ENCODE measurements around the gene VTI1A. TPM values are rescaled to one million over a fixed set of nuclear protein-coding genes. Genes with fewer than 3 reads are reported as not detected.

VTI1A gene
- total RNA-seq, 4 donors from 2014 or later: 27.0 to 61.3 (median 49.8) TPM

DNA sequence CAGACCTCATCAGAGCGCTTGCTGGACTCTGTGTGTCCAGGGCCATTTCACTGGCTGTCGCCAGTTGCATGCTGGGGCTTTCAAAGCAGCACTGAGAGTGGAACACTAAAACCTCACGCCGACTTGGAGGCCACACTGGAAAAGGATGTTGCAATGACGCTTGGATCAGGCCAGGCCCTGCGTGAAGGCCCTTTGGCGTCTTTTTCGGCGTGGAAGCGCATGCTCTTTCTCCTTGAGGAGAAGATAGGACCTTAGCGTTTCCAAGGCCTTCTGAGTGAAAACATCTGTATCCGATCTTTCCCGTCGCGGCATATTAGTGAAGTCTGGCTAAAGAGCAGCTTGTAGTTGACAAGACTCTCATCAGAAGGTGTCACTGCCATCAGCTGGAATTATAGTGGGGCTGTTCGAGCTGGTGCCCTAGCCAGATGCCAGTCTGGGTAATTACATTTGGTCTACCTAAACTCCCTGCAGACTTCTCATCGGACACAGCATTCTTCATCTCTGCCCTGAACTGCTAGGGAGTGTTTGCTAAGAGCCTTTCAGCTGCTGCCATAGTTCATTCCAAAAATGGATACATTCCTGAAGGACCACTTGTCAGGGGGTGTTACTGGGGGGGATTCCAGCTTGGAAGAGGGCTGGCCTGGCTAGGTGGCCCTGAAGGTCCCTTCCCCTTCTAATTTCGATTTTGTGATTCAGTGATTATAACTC, 335.3 kb downstream of the VTI1A start:
- Histone ChIP-seq H3K4me1 (peaks cover 0 to 12% (median 0%) of the 10 kb centered on the region in 3 donors), H3K27me3 (no peaks in the 10 kb centered on the region), H3K9me3 (no peaks in the 10 kb centered on the region), H3K36me3 (no peaks in the 10 kb centered on the region), H3K4me3 (no peak overlapping the region), H3K27ac (peak overlapping the region in 1 of 4 donors; percentile 37)
- 87 to 91% methylated on average over 16 to 18 of the region's 18 CpGs for WGBS, 2 donors
- DNase-seq: no peak
- intact Hi-C loops (cut with DNase I): no loop called here
- no peak for TF ChIP-seq POLR2A (IDR thresholded peaks at IDR 0.05)
- TF ChIP-seq, protein P1, sequence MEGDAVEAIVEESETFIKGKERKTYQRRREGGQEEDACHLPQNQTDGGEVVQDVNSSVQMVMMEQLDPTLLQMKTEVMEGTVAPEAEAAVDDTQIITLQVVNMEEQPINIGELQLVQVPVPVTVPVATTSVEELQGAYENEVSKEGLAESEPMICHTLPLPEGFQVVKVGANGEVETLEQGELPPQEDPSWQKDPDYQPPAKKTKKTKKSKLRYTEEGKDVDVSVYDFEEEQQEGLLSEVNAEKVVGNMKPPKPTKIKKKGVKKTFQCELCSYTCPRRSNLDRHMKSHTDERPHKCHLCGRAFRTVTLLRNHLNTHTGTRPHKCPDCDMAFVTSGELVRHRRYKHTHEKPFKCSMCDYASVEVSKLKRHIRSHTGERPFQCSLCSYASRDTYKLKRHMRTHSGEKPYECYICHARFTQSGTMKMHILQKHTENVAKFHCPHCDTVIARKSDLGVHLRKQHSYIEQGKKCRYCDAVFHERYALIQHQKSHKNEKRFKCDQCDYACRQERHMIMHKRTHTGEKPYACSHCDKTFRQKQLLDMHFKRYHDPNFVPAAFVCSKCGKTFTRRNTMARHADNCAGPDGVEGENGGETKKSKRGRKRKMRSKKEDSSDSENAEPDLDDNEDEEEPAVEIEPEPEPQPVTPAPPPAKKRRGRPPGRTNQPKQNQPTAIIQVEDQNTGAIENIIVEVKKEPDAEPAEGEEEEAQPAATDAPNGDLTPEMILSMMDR (IDR thresholded peaks at IDR 0.05): no peak

DNA sequence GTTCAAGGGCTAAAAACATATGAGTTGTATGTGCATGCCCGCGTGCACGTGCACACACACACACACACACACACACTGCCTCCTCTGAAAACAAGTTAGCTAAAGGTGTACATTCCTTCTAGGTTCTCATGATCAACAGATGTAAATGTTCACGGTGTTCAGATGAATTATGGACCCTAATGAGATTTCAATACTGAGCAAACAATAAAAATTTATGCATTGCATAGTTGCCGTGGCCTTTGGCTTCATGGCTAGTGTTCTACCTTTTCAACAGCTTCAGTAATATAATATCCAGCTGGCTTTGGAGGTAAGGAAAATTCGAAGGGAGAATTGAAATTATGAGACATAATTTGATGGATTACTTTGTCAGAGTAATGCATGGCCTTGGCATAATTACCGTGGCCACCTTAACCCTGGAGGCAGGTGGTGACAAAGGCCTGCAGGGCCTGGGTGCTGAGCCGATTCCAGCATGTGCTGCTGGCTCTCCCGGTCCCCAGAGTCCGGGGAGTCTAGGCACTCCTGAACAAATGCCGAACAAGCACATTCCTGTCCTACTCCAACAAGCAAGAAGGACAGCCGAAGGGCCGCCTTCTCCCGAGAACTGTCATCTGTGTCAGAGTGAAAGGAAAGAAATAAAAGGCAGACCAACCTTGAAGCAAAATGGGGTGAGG, 336.5 kb downstream of the VTI1A start:
- Histone ChIP-seq H3K4me1 (peaks cover 0 to 12% (median 0%) of the 10 kb centered on the region in 3 donors), H3K4me3 (no peak overlapping the region), H3K36me3 (no peaks in the 10 kb centered on the region), H3K27ac (peak overlapping the region in 1 of 4 donors; percentile 9), H3K9me3 (no peaks in the 10 kb centered on the region), H3K27me3 (no peaks in the 10 kb centered on the region)
- no peak for DNase-seq
- intact Hi-C loops (cut with DNase I): no loop called here
- WGBS, 2 donors: 48 to 53% methylated on average over 13 to 14 of the region's 14 CpGs
- TF ChIP-seq, protein P1 (IDR thresholded peaks at IDR 0.05): no peak
- TF ChIP-seq POLR2A (IDR thresholded peaks at IDR 0.05): no peak

DNA sequence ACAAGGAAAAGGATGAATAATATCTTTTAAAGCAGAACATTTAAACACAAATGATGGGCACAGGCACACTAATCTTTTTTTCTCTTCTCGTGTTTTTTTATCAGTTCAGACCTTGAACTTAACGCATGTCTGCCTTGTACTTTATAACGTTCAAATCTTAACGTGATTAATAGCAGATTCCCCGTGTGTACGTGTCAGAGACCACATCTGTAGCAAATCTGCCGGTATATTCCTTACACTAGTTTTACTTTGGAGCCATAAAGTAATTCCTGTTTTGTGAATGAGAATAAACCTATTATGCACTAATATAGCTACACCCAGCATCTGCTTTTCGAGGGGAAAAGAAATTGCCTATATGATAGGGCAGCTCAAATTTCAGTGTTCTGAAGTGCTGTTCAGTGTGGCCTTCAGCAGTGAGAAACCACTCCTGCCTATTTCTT, 337.0 kb downstream of the VTI1A start:
- 41 to 62% methylated on average over 8 of the region's 8 CpGs for WGBS, 2 donors
- no peaks in the 10 kb centered on the region for H3K9me3 ChIP-seq
- no peak for TF ChIP-seq POLR2A (IDR thresholded peaks at IDR 0.05)
- TF ChIP-seq, protein P1 (IDR thresholded peaks at IDR 0.05): no peak
- no peaks in the 10 kb centered on the region for H3K27me3 ChIP-seq
- no peak for DNase-seq
- H3K4me3 ChIP-seq: no peak overlapping the region
- intact Hi-C loops (cut with DNase I): no loop called here
- peaks cover 0 to 12% (median 0%) of the 10 kb centered on the region in 3 donors for H3K4me1 ChIP-seq
- no peaks in the 10 kb centered on the region for H3K36me3 ChIP-seq
- peak overlapping the region in 1 of 4 donors; percentile 9 for H3K27ac ChIP-seq

DNA sequence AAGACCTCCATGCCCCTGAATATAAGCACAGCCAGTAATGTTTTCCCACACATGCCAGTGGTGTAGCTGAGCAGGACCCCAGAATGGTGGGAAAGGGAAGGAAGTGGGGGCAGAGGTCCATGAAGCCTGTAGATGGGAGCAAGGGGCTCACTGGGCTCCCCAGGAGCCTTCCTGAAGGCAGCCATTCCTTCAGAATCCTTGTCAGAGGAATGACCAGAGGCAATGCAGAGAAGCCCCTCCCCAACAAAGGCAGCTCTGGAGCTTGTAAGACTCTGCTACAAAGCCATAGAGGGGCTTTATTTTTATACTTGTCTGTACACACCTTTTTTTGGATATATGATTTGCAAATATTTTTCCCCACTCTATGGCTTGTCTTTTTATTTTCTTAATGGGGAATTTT, 338.1 kb downstream of the VTI1A start:
- TF ChIP-seq, protein P1 (IDR thresholded peaks at IDR 0.05): no peak
- TF ChIP-seq POLR2A (IDR thresholded peaks at IDR 0.05): no peak
- Histone ChIP-seq H3K9me3 (no peaks in the 10 kb centered on the region), H3K4me1 (peaks cover 0 to 13% (median 0%) of the 10 kb centered on the region in 3 donors), H3K27me3 (no peaks in the 10 kb centered on the region), H3K4me3 (no peak overlapping the region), H3K27ac (no peak overlapping the region), H3K36me3 (no peaks in the 10 kb centered on the region)
- intact Hi-C loops (cut with DNase I): no loop called here
- DNase-seq: no peak

DNA sequence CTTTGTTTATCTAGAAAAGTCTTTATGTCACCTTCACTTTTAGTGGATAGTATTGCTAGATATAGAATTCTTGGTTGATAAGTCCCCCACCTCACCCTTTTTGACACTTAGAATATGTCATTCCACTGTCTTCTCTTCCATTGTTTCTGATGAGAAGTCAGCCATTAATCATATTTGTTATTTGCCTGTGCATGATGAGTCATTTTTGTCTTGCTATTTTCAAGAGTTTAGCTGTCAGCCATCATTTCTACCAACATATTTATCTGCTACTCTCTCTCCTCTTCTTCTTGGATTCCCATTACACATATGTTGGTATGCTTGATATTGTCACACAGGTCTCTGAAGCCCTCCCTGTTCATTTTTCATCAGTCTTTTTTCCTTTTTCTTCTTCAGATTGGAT, 342.2 kb downstream of the VTI1A start:
- peaks cover 5 to 43% (median 12%) of the 10 kb centered on the region in 3 donors for H3K4me1 ChIP-seq
- no peaks in the 10 kb centered on the region for H3K27me3 ChIP-seq
- no peak for DNase-seq
- H3K4me3 ChIP-seq: no peak overlapping the region
- H3K9me3 ChIP-seq: no peaks in the 10 kb centered on the region
- intact Hi-C loops (cut with DNase I): no loop called here
- no peak for TF ChIP-seq POLR2A (IDR thresholded peaks at IDR 0.05)
- TF ChIP-seq, protein P1 (IDR thresholded peaks at IDR 0.05): no peak
- no peaks in the 10 kb centered on the region for H3K36me3 ChIP-seq
- no peak overlapping the region for H3K27ac ChIP-seq

Measured in esophagus squamous epithelium (tissue), 5 donors.